ENCODE results near the gene NPAS3.

DNA sequence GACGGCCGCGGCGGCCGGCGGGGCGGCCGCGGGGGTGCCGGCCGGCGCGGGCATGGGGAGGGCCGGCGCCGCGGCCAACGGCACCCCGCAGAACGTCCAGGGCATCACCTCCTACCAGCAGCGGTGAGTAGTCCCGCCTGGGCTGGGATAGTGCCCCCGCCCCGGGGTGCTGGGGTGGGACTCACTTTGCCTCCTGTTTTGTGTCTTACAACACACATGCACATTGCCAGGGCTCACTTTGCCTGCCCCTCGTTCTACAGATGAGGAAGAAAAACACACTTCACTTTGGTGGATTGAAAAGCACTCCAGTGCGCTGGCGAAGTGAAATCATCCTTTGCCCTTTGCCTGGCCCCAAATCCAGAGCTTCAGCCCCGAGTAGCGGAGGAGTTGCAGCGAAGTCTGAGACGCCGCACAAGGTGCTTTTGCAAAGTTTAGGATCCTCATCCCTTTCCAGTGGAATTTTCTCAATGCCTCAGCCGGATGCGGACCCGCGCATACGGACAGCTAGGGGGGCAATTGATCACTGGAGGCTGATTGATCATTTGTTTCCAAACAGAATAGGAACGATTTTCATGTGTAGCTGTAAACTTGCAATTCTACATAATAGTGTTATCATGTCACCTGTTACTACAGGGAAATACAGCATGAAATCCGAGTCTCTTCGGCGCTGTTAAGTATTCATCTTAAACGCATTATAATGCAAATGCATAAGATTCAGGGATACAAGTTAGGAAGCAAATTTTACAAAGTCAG lies 3.6 kb upstream of the NPAS3 start:
- TF ChIP-seq, protein P1, sequence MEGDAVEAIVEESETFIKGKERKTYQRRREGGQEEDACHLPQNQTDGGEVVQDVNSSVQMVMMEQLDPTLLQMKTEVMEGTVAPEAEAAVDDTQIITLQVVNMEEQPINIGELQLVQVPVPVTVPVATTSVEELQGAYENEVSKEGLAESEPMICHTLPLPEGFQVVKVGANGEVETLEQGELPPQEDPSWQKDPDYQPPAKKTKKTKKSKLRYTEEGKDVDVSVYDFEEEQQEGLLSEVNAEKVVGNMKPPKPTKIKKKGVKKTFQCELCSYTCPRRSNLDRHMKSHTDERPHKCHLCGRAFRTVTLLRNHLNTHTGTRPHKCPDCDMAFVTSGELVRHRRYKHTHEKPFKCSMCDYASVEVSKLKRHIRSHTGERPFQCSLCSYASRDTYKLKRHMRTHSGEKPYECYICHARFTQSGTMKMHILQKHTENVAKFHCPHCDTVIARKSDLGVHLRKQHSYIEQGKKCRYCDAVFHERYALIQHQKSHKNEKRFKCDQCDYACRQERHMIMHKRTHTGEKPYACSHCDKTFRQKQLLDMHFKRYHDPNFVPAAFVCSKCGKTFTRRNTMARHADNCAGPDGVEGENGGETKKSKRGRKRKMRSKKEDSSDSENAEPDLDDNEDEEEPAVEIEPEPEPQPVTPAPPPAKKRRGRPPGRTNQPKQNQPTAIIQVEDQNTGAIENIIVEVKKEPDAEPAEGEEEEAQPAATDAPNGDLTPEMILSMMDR (IDR thresholded peaks at IDR 0.05) = no peak
- no peak for TF ChIP-seq POLR2A (IDR thresholded peaks at IDR 0.05)
